Measurements from ENCODE around the gene OXCT2. TPM values are rescaled to one million over a fixed set of nuclear protein-coding genes. Genes with fewer than 3 reads are reported as not detected.

OXCT2 gene
- total and polyA plus RNA-seq, 9 of the 15 experiments (the other 6 are each of a cell fraction or from before 2014, with no cell fraction given), result 0.08 to 0.64 (median 0.22) TPM; not detected in 2

DNA sequence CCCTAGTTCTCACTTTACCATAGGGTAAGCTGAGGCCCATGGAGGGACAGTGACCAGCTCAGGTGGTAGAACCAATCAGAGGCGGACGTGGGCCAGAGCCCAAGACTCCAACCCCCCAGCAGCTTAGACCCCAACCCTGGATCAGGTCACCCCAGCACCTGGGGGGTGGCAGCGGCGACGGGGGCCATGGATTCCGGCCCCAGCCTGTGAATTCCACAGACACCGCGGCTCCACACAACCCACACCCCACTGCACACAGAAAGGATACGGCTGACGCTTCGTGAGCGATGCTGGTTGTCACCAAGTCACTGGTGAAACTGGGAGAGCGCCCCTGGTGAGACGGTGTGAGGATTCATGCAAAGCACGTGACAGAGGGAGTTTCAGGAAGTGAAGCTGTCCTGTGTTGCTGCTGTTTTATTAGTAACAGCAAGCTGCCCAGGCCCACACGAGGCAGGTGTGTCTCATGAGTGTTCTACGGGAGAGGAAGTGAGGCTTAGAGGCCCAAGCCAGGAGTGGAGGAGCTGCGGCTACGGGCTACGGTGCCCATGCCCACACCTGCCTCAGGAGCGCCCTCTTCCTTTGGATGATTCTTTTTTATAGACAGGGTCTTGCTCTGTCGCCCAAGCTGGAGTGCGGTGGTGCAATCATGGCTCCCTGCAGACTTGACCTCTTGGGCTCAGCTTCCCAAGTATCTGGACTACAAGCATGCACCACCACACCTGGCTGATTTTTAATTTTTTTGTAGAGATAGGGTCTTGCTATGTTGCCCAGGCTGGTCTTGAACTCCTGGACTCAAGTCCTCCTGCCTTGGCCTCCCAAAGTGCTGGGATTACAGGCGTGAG, 46.2 kb upstream of the OXCT2 start (continued):
- peak; percentile 33 to 59; a peak in 2 of 4 replicates for TF ChIP-seq FOXK2 (conservative IDR thresholded peaks at IDR 0.05 in 1 of 2, IDR thresholded peaks at IDR 0.05 in 1 of 2; ENCODE audit: low read depth in 2 of 2)
- TF ChIP-seq TBP (optimal IDR thresholded peaks at IDR 0.05; ENCODE audit: low read depth, low read length), result peak; percentile 18
- peak in 1 of 2 experiments; percentile 16; a peak in 2 of 4 replicates for TF ChIP-seq RAD21 (CRISPR knock-in tag; conservative IDR thresholded peaks at IDR 0.05 in 1 of 2, IDR thresholded peaks at IDR 0.05 in 1 of 2)
- TF ChIP-seq BHLHE40 (IDR thresholded peaks at IDR 0.05; ENCODE audit: low read length), result peak; percentile 84
- TF ChIP-seq CBFA2T2 (conservative IDR thresholded peaks at IDR 0.05), result 0 out of 2 replicates have a peak, but pooled peaks have one; percentile 20
- TF ChIP-seq SPI1 (IDR thresholded peaks at IDR 0.05; ENCODE audit: borderline replicate concordance, low read depth, low read length), result peak; percentile 79
- peak; percentile 98 for TF ChIP-seq ZNF121 (CRISPR knock-in tag; conservative IDR thresholded peaks at IDR 0.05)
- TF ChIP-seq FOXK1 (CRISPR knock-in tag; IDR thresholded peaks at IDR 0.05; ENCODE audit: borderline replicate concordance), result 0 out of 2 replicates have a peak, but pooled peaks have one; percentile 38
- TF ChIP-seq HDAC8 (tag; IDR thresholded peaks at IDR 0.05), result 0 out of 2 replicates have a peak, but pooled peaks have one; percentile 32
- TF ChIP-seq E2F3 (CRISPR knock-in tag; IDR thresholded peaks at IDR 0.05), result 0 out of 2 replicates have a peak, but pooled peaks have one; percentile 26
- TF ChIP-seq, protein P1, sequence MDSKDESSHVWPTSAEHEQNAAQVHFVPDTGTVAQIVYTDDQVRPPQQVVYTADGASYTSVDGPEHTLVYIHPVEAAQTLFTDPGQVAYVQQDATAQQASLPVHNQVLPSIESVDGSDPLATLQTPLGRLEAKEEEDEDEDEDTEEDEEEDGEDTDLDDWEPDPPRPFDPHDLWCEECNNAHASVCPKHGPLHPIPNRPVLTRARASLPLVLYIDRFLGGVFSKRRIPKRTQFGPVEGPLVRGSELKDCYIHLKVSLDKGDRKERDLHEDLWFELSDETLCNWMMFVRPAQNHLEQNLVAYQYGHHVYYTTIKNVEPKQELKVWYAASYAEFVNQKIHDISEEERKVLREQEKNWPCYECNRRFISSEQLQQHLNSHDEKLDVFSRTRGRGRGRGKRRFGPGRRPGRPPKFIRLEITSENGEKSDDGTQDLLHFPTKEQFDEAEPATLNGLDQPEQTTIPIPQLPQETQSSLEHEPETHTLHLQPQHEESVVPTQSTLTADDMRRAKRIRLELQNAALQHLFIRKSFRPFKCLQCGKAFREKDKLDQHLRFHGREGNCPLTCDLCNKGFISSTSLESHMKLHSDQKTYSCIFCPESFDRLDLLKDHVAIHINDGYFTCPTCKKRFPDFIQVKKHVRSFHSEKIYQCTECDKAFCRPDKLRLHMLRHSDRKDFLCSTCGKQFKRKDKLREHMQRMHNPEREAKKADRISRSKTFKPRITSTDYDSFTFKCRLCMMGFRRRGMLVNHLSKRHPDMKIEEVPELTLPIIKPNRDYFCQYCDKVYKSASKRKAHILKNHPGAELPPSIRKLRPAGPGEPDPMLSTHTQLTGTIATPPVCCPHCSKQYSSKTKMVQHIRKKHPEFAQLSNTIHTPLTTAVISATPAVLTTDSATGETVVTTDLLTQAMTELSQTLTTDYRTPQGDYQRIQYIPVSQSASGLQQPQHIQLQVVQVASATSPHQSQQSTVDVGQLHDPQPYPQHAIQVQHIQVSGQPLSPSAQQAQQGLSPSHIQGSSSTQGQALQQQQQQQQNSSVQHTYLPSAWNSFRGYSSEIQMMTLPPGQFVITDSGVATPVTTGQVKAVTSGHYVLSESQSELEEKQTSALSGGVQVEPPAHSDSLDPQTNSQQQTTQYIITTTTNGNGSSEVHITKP (IDR thresholded peaks at IDR 0.05; ENCODE audit: partially characterized antibody), result peak; percentile 92
- TF ChIP-seq, protein P2, sequence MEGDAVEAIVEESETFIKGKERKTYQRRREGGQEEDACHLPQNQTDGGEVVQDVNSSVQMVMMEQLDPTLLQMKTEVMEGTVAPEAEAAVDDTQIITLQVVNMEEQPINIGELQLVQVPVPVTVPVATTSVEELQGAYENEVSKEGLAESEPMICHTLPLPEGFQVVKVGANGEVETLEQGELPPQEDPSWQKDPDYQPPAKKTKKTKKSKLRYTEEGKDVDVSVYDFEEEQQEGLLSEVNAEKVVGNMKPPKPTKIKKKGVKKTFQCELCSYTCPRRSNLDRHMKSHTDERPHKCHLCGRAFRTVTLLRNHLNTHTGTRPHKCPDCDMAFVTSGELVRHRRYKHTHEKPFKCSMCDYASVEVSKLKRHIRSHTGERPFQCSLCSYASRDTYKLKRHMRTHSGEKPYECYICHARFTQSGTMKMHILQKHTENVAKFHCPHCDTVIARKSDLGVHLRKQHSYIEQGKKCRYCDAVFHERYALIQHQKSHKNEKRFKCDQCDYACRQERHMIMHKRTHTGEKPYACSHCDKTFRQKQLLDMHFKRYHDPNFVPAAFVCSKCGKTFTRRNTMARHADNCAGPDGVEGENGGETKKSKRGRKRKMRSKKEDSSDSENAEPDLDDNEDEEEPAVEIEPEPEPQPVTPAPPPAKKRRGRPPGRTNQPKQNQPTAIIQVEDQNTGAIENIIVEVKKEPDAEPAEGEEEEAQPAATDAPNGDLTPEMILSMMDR (IDR thresholded peaks at IDR 0.05 in 2 of 3, conservative IDR thresholded peaks at IDR 0.05 in 1 of 3; ENCODE audit: insufficient read depth in 2 of 3, low read depth in 1 of 3, low read length in 3 of 3), result peak in 2 of 3 experiments; percentile 16 to 26; a peak in 1 of 6 replicates
- TF ChIP-seq, protein P3, sequence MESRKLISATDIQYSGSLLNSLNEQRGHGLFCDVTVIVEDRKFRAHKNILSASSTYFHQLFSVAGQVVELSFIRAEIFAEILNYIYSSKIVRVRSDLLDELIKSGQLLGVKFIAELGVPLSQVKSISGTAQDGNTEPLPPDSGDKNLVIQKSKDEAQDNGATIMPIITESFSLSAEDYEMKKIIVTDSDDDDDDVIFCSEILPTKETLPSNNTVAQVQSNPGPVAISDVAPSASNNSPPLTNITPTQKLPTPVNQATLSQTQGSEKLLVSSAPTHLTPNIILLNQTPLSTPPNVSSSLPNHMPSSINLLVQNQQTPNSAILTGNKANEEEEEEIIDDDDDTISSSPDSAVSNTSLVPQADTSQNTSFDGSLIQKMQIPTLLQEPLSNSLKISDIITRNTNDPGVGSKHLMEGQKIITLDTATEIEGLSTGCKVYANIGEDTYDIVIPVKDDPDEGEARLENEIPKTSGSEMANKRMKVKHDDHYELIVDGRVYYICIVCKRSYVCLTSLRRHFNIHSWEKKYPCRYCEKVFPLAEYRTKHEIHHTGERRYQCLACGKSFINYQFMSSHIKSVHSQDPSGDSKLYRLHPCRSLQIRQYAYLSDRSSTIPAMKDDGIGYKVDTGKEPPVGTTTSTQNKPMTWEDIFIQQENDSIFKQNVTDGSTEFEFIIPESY (CRISPR knock-in tag; IDR thresholded peaks at IDR 0.05), result 0 out of 2 replicates have a peak, but pooled peaks have one; percentile 8
- TF ChIP-seq, protein P4, sequence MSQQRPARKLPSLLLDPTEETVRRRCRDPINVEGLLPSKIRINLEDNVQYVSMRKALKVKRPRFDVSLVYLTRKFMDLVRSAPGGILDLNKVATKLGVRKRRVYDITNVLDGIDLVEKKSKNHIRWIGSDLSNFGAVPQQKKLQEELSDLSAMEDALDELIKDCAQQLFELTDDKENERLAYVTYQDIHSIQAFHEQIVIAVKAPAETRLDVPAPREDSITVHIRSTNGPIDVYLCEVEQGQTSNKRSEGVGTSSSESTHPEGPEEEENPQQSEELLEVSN (IDR thresholded peaks at IDR 0.05; ENCODE audit: borderline replicate concordance in 1 of 2, extremely low read depth in 1 of 2, insufficient read depth in 1 of 2, insufficient read length in 1 of 2, low read depth in 1 of 2, low read length in 1 of 2, poor library complexity in 1 of 2, severe bottlenecking in 1 of 2), result peak; percentile 66 to 72
- TF ChIP-seq RAD51 (IDR thresholded peaks at IDR 0.05; ENCODE audit: borderline replicate concordance, low read depth), result peak; percentile 79
- TF ChIP-seq BCOR (IDR thresholded peaks at IDR 0.05), result peak; percentile 62
- TF ChIP-seq CTBP1 (IDR thresholded peaks at IDR 0.05; ENCODE audit: borderline replicate concordance), result 0 out of 2 replicates have a peak, but pooled peaks have one; percentile 3

All from K562 (cell line).